ENCODE measurements around the gene CEP72.

CEP72 gene

GRCh38 chr5:670396-671270, 58.5 kb downstream of the CEP72 start:
- Histone ChIP-seq H3K9me2 (ENCODE audit: low read depth, low read length) (no peaks in the 10 kb centered on the region), H3K79me2 (ENCODE audit: insufficient read depth, low read length) (no peaks in the 10 kb centered on the region), H3K4me1 (ENCODE audit: insufficient read depth, low read length, severe bottlenecking) (no peaks in the 10 kb centered on the region), H3K36me3 (ENCODE audit: insufficient read depth, low read length) (peaks cover 16% of the 10 kb centered on the region; the same call in 1 of the 2 replicates), H3K9ac (ENCODE audit: low read length) (no peak overlapping the region), H4K20me1 (ENCODE audit: insufficient read depth, low read length) (no peaks in the 10 kb centered on the region), H3K4me3 (ENCODE audit: low read depth, low read length, poor library complexity, severe bottlenecking) (no peak overlapping the region), H3K9me3 (ENCODE audit: low read length) (no peaks in the 10 kb centered on the region), H3K27ac (ENCODE audit: low read depth, low read length, poor library complexity, severe bottlenecking) (no peak overlapping the region), H3F3A (ENCODE audit: insufficient read depth, low read length) (no peaks in the 10 kb centered on the region), H3K27me3 (ENCODE audit: insufficient read depth, low read length) (no peaks in the 10 kb centered on the region), H2AFZ (ENCODE audit: low read length) (no peak overlapping the region), H3K4me2 (ENCODE audit: low read length) (no peak overlapping the region)
- no peak for TF ChIP-seq CTCF (IDR thresholded peaks at IDR 0.05; ENCODE audit: low read length)
- no peak for TF ChIP-seq EZH2 (IDR thresholded peaks at IDR 0.05; ENCODE audit: borderline replicate concordance, low read length)

- Histone ChIP-seq H3K79me2 (ENCODE audit: insufficient read depth, low read length) (no peaks in the 10 kb centered on the region), H3K4me2 (ENCODE audit: low read length) (no peak overlapping the region), H3K9ac (ENCODE audit: low read length) (no peak overlapping the region), H3K36me3 (ENCODE audit: insufficient read depth, low read length) (peaks cover 8% of the 10 kb centered on the region; the same call in 1 of the 2 replicates), H3K4me3 (ENCODE audit: low read depth, low read length, poor library complexity, severe bottlenecking) (no peak overlapping the region), H3K9me2 (ENCODE audit: low read depth, low read length) (no peaks in the 10 kb centered on the region), H3K9me3 (ENCODE audit: low read length) (no peaks in the 10 kb centered on the region), H3K4me1 (ENCODE audit: insufficient read depth, low read length, severe bottlenecking) (no peaks in the 10 kb centered on the region), H4K20me1 (ENCODE audit: insufficient read depth, low read length) (no peaks in the 10 kb centered on the region), H3F3A (ENCODE audit: insufficient read depth, low read length) (no peaks in the 10 kb centered on the region), H2AFZ (ENCODE audit: low read length) (no peak overlapping the region), H3K27me3 (ENCODE audit: insufficient read depth, low read length) (no peaks in the 10 kb centered on the region), H3K27ac (ENCODE audit: low read depth, low read length, poor library complexity, severe bottlenecking) (no peak overlapping the region)
- TF ChIP-seq CTCF (IDR thresholded peaks at IDR 0.05; ENCODE audit: low read length) (peak; percentile 71), EZH2 (IDR thresholded peaks at IDR 0.05; ENCODE audit: borderline replicate concordance, low read length) (no peak)
Measured at GRCh38 chr5:671459-672328, 59.6 kb downstream of the CEP72 start.

GRCh38 chr5:672329-673160, 60.4 kb downstream of the CEP72 start:
- H3K9ac ChIP-seq (ENCODE audit: low read length): no peak overlapping the region
- no peak overlapping the region for H3K4me2 ChIP-seq (ENCODE audit: low read length)
- H3F3A ChIP-seq (ENCODE audit: insufficient read depth, low read length): no peaks in the 10 kb centered on the region
- H3K4me1 ChIP-seq (ENCODE audit: insufficient read depth, low read length, severe bottlenecking): no peaks in the 10 kb centered on the region
- TF ChIP-seq EZH2 (IDR thresholded peaks at IDR 0.05; ENCODE audit: borderline replicate concordance, low read length): no peak
- TF ChIP-seq CTCF (IDR thresholded peaks at IDR 0.05; ENCODE audit: low read length): no peak
- H4K20me1 ChIP-seq (ENCODE audit: insufficient read depth, low read length): no peaks in the 10 kb centered on the region
- peaks cover 1% of the 10 kb centered on the region; the same call in 1 of the 2 replicates for H3K36me3 ChIP-seq (ENCODE audit: insufficient read depth, low read length)
- H3K9me2 ChIP-seq (ENCODE audit: low read depth, low read length): no peaks in the 10 kb centered on the region
- H3K9me3 ChIP-seq (ENCODE audit: low read length): no peaks in the 10 kb centered on the region
- no peaks in the 10 kb centered on the region for H3K27me3 ChIP-seq (ENCODE audit: insufficient read depth, low read length)
- H3K79me2 ChIP-seq (ENCODE audit: insufficient read depth, low read length): no peaks in the 10 kb centered on the region
- H2AFZ ChIP-seq (ENCODE audit: low read length): no peak overlapping the region
- no peak overlapping the region for H3K27ac ChIP-seq (ENCODE audit: low read depth, low read length, poor library complexity, severe bottlenecking)
- no peak overlapping the region for H3K4me3 ChIP-seq (ENCODE audit: low read depth, low read length, poor library complexity, severe bottlenecking)
